Natural killer cell (primary cell): ENCODE results near the gene MAP2K2. TPM values are rescaled to one million over a fixed set of nuclear protein-coding genes. Genes with fewer than 3 reads are reported as not detected.

Experiments used
- ATAC-seq, 3 donors: fragments of 150-1000 bp in 2 of 3; fragments of 200-7000 bp in 1 of 3; cut with Tn5 transposase; 1 replicate in 1 of 3; 2 replicates in 2 of 3; pipeline ENCODE4 v1.10.0; 2021; ENCODE audit warnings: mild to moderate bottlenecking in 2 of 3, moderate library complexity in 2 of 3
- DNase-seq, 2 donors: peaks; one replicate each; pipeline versions ENCODE4 v3.0.0 to v3.0.0-alpha.2; 2013 to 2021; ENCODE audit warnings: mixed read lengths in 1 of 2
- H3K27ac ChIP-seq: one replicate; pipeline ENCODE4 v1.5.1; 2013; ENCODE audit warnings: mild to moderate bottlenecking, low read length
- H3K27me3 ChIP-seq: one replicate; pipeline ENCODE4 v1.6.1; 2013; ENCODE audit warnings: low read length; ENCODE audit not compliant: control insufficient read depth, insufficient read depth
- H3K36me3 ChIP-seq: one replicate; pipeline ENCODE4 v1.6.1; 2013; ENCODE audit warnings: low read length; ENCODE audit not compliant: control insufficient read depth, insufficient read depth
- H3K4me1 ChIP-seq: one replicate; pipeline ENCODE4 v1.6.1; 2013; ENCODE audit warnings: low read length; ENCODE audit not compliant: control insufficient read depth, insufficient read depth
- H3K4me3 ChIP-seq: one replicate; pipeline ENCODE4 v1.5.1; 2013; ENCODE audit warnings: low read length
- H3K9me3 ChIP-seq: one replicate; pipeline ENCODE4 v1.6.1; 2013; ENCODE audit warnings: low read length; ENCODE audit not compliant: control insufficient read depth, insufficient read depth
- H3K27ac Mint-ChIP-seq, 2 donors: one replicate each; pipeline ENCODE4 v1.8.0; 2022; ENCODE audit warnings: mild to moderate bottlenecking in 2 of 2, mixed read lengths in 2 of 2, moderate library complexity in 1 of 2
- H3K27me3 Mint-ChIP-seq, 2 donors: one replicate each; pipeline ENCODE4 v1.8.0; 2022; ENCODE audit warnings: low read depth in 2 of 2, mixed read lengths in 2 of 2
- H3K36me3 Mint-ChIP-seq: one replicate; pipeline ENCODE4 v1.8.0; 2022; ENCODE audit warnings: mixed read lengths
- H3K4me1 Mint-ChIP-seq, 2 donors: one replicate each; pipeline ENCODE4 v1.8.0; 2022; ENCODE audit warnings: mixed read lengths in 2 of 2
- H3K4me3 Mint-ChIP-seq: one replicate; pipeline ENCODE4 v1.8.0; 2022; ENCODE audit warnings: mild to moderate bottlenecking, moderate library complexity, mixed read lengths
- H3K9me3 Mint-ChIP-seq, 2 donors: one replicate each; pipeline ENCODE4 v1.8.0; 2022; ENCODE audit warnings: mixed read lengths in 2 of 2
- WGBS: methylation state at CpG from one replicate; pipeline ENCODE4 v1.1.7; 2013; ENCODE audit warnings: missing lambda C conversion rate; ENCODE audit not compliant: insufficient coverage; 5-methylcytosine and 5-hydroxymethylcytosine counted together
- intact Hi-C: fragments of 100-400 bp; cut with micrococcal nuclease; formaldehyde crosslinking; loops from one replicate; pipeline ENCODE4 v1.14.2; 2022
- total RNA-seq, 4 donors: library from RNA; stranded (reverse); fragments of 120-200 nt in 1 of 4; gene quantifications; one replicate each; pipeline versions ENCODE4 v1.2.3 to v1.2.4, GENCODE V29; 2013 to 2022
- TF ChIP-seq, protein P1 (sequence below): fragments of 200-600 bp; IDR thresholded peaks from one replicate; pipeline ENCODE4 v1.8.0; 2022; ENCODE audit warnings: antibody characterized with exemption

Gene MAP2K2
- total RNA-seq, 3 donors from 2014 or later (not counting 1 experiment from before 2014, with no cell fraction given): 137 to 154 (median 152) TPM

DNA sequence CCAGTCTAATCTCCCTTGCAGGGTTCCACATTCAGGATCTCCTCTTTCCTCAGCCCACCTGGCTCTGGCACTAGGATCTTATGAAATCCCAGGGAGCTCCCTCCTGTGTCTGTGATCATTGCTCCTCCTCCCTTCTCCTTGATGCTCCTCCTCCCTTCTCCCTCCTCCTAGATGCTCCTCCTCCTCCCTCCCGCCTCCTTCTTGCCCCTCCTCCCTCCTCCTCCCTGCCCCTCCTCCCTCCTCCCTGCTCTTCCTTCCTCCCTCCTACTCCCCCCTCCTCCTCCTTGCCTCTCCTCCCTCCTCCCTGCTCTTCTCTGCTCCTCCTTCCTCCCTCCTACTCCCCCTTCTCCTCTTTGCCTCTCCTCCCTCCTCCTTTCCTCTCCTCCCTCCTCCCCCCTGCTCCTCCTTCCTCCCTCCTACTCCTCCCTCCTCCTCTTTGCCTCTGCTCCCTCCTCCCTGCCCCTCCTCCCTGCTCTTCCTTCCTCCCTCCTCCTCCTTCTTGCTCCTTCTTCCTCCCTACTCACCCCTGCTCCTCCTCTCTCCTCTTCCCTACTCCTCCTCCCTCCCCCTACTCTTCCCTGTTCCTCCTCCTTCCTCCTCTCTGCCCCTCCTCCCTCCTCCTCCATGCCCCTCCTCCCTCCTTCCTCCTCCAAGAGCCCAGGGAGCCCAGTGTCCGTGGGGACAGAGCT lies 42.3 kb downstream of the MAP2K2 start:
- Mint-ChIP-seq H3K36me3 (no peaks in the 10 kb centered on the region), H3K4me3 (peak overlapping the region; percentile 25), H3K9me3 (no peaks in the 10 kb centered on the region), H3K4me1 (peaks cover 12 to 38% of the 10 kb centered on the region in 2 donors), H3K27ac (no peak overlapping the region), H3K27me3 (no peaks in the 10 kb centered on the region)
- no peaks in the 10 kb centered on the region for H3K36me3 ChIP-seq
- TF ChIP-seq, protein P1, sequence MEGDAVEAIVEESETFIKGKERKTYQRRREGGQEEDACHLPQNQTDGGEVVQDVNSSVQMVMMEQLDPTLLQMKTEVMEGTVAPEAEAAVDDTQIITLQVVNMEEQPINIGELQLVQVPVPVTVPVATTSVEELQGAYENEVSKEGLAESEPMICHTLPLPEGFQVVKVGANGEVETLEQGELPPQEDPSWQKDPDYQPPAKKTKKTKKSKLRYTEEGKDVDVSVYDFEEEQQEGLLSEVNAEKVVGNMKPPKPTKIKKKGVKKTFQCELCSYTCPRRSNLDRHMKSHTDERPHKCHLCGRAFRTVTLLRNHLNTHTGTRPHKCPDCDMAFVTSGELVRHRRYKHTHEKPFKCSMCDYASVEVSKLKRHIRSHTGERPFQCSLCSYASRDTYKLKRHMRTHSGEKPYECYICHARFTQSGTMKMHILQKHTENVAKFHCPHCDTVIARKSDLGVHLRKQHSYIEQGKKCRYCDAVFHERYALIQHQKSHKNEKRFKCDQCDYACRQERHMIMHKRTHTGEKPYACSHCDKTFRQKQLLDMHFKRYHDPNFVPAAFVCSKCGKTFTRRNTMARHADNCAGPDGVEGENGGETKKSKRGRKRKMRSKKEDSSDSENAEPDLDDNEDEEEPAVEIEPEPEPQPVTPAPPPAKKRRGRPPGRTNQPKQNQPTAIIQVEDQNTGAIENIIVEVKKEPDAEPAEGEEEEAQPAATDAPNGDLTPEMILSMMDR: no peak
- H3K27me3 ChIP-seq: no peaks in the 10 kb centered on the region
- H3K4me1 ChIP-seq: peaks cover 84% of the 10 kb centered on the region
- intact Hi-C loops: no loop called here
- no peaks in the 10 kb centered on the region for H3K9me3 ChIP-seq
- H3K27ac ChIP-seq: no peak overlapping the region
- 47% methylated on average over 2 of the region's 2 CpGs for WGBS
- H3K4me3 ChIP-seq: no peak overlapping the region
- no peak for DNase-seq
- no peak for ATAC-seq

DNA sequence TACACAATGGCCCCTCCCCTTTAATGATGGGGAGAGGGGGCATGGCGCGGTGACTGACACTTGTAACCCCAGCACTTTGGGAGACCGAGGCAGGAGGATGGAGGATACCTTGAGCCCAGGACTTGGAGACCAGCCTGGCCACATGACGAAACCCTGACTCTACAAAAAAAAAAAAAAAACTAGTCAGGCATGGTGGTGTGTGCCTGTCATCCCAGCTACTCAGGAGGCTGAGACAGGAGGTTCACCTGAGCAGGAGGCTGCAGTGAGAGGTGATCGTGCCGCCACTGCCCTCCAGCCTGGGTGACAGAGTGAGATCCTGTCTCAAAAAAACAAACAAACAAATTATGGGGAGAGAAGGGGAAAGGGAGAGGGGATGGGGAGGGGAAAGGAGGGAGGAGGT lies 43.4 kb downstream of the MAP2K2 start:
- Mint-ChIP-seq H3K27me3 (no peaks in the 10 kb centered on the region), H3K4me3 (no peak overlapping the region), H3K4me1 (peaks cover 8 to 31% of the 10 kb centered on the region in 2 donors), H3K9me3 (no peaks in the 10 kb centered on the region), H3K27ac (no peak overlapping the region), H3K36me3 (no peaks in the 10 kb centered on the region)
- TF ChIP-seq, protein P1: no peak
- Histone ChIP-seq H3K27ac (no peak overlapping the region), H3K4me1 (peaks cover 78% of the 10 kb centered on the region), H3K9me3 (no peaks in the 10 kb centered on the region), H3K4me3 (no peak overlapping the region), H3K36me3 (no peaks in the 10 kb centered on the region), H3K27me3 (no peaks in the 10 kb centered on the region)
- intact Hi-C loops: no loop called here
- 79% methylated on average over 6 of the region's 6 CpGs for WGBS
- no peak for ATAC-seq
- no peak for DNase-seq

DNA sequence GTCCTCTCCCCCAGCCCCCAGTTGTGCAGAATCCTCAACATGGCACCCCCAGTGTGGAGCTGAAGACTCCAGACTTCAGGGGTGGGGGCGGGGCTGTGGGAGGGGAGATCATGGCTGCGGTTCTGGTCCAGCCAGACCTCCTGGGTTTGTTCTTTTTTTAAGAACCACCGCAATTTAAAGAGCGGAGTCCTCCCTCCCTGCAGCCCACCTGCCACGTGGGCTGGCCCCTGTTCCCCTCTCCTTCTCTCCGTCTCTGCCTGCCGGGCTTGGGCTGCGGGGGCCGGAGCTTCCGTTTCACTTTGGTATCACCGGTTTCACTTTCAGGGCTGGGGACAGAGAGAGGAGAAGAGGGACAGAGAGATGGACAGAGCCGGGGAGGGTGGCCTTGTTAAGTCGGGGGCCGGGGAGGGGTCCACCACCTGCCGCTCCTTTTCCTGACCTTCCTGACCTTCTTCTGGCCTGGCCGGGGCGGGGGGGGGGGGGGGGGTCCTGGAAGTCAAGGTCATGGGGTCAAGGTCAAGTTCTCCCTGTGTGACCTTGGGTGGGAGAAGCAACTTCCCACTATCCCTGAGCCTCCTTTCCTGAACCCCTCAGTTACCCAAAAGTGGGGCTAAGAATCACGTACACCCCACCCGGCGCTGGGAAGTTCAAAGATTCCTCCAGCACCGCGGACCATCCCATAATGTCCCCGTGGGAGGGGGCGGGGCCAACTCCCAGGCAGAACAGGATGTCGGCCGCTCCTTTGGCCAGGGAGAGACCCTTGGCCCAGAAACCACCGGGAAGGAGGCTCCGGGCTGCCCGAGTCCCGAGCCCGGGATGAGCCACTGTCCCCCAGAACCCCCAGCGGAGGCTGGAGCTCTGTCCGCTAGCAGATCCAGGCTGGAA lies 45.9 kb downstream of the MAP2K2 start:
- no peaks in the 10 kb centered on the region for H3K9me3 ChIP-seq
- no peaks in the 10 kb centered on the region for H3K9me3 Mint-ChIP-seq
- TF ChIP-seq, protein P1: no peak
- H3K4me1 Mint-ChIP-seq: peaks cover 0 to 27% of the 10 kb centered on the region in 2 donors
- H3K27me3 ChIP-seq: no peaks in the 10 kb centered on the region
- peak overlapping the region; percentile 90 for H3K4me3 Mint-ChIP-seq
- peak overlapping the region; percentile 82 for H3K27ac ChIP-seq
- intact Hi-C loops: no loop called here
- ATAC-seq: peak; percentile 72 to 81 (median 80)
- peaks cover 61% of the 10 kb centered on the region for H3K4me1 ChIP-seq
- H3K27me3 Mint-ChIP-seq: no peaks in the 10 kb centered on the region
- no peaks in the 10 kb centered on the region for H3K36me3 ChIP-seq
- peak in 1 of 2 donors; percentile 65 for DNase-seq
- 28% methylated on average over 28 of the region's 33 CpGs for WGBS
- peak overlapping the region; percentile 55 for H3K4me3 ChIP-seq
- no peaks in the 10 kb centered on the region for H3K36me3 Mint-ChIP-seq
- peak overlapping the region; percentile 79 to 89 for H3K27ac Mint-ChIP-seq
